Measurements from ENCODE around the gene MLANA. TPM values are rescaled to one million over a fixed set of nuclear protein-coding genes. Genes with fewer than 3 reads are reported as not detected.
A peak's percentile ranks its signal among the peaks of the same experiment; 100 is the strongest.
"Not testable (repeated sequence)": the region's sequence is repeated elsewhere in the genome, so short reads cannot be mapped to it uniquely, and the experiment has no call there.

Gene MLANA
- total RNA-seq, 1 donor from 2014 or later: not detected

- DNase-seq (ENCODE audit: low spot score): no peak
Observed at GRCh38 chr9:5869315-5870019, 21.2 kb upstream of the MLANA start.

GRCh38 chr9:5870020-5870339 lies 20.7 kb upstream of the MLANA start:
- no peak for DNase-seq (ENCODE audit: low spot score)

GRCh38 chr9:5870691-5871090 lies 20.0 kb upstream of the MLANA start:
- no peak for DNase-seq (ENCODE audit: low spot score)

- no peak for DNase-seq (ENCODE audit: low spot score)
Observed at GRCh38 chr9:5871785-5872184, 18.9 kb upstream of the MLANA start.

GRCh38 chr9:5872511-5872910 lies 18.2 kb upstream of the MLANA start:
- no peak for DNase-seq (ENCODE audit: low spot score)

DNA sequence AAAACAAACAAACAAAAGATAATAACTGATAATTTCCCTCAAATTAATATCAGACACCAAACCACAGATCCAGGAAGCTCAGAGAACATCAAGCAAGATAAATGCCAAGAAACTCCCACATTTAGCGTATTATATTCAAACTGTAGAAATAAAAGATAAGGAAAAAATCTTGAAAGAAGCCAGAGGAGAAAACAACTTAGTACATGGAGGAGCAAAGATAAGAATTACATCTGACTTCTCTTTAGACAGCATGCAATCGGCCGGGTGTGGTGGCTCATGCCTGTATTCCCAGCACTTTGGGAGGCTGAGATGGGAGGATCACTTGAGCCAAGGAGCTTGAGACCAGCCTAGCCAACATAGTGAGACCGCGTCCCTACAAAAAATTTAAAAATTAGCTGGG lies 17.2 kb upstream of the MLANA start:
- DNase-seq (ENCODE audit: low spot score): no peak

- DNase-seq (ENCODE audit: low spot score): no peak
Observed at GRCh38 chr9:5874048-5874447, 16.6 kb upstream of the MLANA start.

GRCh38 chr9:5876026-5876425 lies 14.7 kb upstream of the MLANA start:
- DNase-seq (ENCODE audit: low spot score): no peak

GRCh38 chr9:5876711-5877110 lies 14.0 kb upstream of the MLANA start:
- DNase-seq (ENCODE audit: low spot score): no peak

- DNase-seq (ENCODE audit: low spot score): no peak
Observed at GRCh38 chr9:5879419-5880181, 11.1 kb upstream of the MLANA start.

GRCh38 chr9:5882244-5883012 lies 8.3 kb upstream of the MLANA start:
- DNase-seq (ENCODE audit: low spot score): not testable (repeated sequence)

DNA sequence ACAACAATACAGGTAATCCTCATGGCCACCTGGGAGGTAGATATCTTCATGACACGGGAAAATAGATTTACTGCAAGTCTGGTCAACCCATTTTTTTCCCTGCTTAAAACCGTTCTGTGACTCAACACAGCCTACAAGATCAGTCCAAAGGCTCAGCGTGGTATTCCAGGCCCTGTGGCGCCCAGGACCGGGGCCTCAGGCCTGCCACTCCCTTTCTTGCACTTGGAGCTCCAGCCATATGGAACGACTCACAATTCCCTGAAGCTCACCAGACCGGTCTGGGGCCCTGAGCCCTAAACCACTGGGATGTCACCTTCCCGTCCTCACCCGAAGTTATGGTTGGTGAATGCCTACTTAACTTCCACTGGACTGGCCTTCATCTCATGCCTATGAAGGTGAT lies 6.5 kb upstream of the MLANA start:
- no peak for DNase-seq (ENCODE audit: low spot score)

DNA sequence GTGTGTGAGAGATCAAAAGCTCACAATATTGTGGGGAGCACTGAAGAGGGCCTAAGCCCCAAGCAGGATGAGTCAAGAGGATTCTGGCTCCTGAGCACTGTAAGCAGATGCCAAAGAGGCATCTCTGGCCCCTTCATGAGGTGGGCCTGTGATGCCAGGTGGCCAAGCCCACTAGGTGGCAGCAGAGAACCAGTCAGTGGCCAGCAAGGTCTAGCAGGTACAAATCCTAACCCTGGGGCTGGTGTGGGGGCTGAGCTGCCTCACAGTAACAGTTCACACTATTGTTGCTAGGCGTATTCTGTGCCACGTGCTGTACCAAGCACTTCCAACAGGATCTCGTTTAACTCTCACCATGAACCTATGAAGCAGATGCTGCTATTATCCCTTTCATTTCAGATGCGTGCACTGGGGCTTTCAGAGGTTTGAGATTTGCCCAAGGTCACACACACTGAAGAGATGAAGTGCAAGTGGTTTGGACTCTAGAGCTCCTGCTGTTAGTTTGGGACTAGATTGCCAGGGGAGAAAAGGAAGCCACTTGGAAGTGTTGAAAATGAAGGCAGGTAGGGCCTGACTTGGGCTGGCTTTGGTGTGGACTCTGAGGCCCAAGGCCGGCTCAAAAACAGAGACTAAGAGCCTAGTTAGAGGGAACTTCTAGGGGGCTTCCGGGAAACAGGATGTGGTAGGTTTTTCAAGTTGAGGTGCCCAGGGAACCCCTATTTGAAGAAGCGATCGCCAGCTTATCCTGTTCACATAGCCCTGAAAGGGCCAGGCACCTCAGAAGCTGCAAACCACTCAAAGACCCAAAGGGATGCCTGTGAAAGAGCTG lies 4.4 kb upstream of the MLANA start:
- peak; percentile 69 for DNase-seq (ENCODE audit: low spot score)

- DNase-seq (ENCODE audit: low spot score): no peak
Observed at GRCh38 chr9:5892456-5893133, 1.9 kb downstream of the MLANA start.

- no peak for DNase-seq (ENCODE audit: low spot score)
Observed at GRCh38 chr9:5893134-5893505, 2.4 kb downstream of the MLANA start.

DNA sequence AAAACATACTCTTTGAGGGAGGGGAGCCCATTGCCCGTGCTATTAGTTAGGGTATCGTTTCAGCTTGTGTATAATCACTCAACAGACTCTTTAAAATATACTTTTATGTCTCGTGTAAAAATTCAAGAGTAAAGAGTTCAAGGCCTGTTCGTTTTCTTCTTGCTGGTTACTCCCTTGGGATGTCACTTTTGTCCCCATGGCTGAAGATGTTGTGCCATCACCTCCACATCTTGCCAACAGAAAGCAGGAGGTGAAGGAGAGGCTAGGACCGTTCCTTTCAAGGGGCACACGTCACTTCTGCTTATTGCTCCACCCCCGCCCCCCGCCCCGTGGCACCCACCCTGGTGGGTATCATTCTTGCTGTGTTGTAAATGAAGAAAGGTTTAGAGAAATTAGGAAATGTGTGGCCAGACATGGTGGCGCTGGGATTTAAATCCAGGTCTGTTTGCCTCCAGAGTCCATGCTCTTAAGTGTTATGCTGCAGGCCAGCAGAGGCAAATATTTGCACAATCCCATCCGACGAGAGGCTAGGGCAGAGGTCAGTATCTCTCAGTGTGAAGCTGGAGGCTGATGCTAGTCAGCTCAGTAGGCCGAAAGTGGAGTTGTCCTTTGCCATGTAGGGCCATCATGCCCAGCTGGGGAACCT lies 3.0 kb downstream of the MLANA start:
- DNase-seq (ENCODE audit: low spot score): no peak

DNA sequence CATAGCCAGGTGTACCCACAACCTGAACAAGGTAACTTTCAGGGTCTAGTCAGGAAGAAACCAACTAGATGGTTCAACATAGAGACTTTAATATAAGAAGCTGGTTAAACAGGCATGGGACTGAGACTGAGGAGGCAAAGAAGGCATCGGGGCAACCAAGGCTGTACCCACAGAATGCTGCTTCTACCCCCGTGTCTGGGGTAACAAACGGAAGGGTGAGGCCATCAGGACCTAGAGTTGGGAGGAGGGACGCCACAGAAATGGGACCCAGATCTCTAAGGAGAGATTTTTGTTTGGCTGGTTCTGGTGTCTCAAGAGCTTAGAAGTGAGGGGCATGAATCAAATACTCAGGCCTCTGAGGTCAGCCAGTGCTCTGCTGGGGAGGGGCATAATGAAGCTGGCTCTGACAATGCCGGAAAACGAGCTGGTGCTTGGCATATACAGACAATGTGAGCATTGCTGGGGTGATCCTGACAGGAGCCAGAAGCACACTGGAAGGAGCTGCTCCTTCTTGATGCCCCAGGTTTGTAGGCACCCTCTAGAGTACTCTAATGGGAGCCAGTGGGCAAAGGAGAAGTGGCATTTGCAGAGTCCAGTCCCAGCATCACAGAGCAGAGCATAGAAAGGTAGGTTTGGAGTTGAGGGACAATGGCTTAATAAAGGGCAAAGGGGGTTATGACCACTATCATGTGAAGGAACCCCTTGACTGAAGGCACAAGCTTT lies 3.7 kb downstream of the MLANA start:
- DNase-seq (ENCODE audit: low spot score): no peak

DNA sequence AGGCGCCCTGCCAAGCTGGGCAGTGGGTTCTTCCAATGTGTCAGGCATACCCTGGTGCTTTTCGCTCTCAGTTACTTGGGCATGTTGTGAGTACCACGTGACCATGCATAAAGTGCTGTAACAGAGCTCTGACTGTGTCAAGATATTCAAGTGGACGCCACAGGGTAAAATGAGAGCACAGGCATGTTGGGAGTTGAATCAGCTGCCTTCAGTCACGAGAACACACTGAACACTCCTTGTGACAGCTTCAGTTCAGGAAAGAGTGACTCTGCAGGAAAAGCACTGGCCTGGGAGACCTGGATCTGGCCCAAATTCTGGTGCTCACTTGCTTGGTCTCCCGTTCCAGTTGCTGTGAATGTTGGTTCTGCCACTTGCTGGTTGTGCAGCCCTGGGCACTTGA lies 5.1 kb downstream of the MLANA start:
- DNase-seq (ENCODE audit: low spot score): no peak

DNA sequence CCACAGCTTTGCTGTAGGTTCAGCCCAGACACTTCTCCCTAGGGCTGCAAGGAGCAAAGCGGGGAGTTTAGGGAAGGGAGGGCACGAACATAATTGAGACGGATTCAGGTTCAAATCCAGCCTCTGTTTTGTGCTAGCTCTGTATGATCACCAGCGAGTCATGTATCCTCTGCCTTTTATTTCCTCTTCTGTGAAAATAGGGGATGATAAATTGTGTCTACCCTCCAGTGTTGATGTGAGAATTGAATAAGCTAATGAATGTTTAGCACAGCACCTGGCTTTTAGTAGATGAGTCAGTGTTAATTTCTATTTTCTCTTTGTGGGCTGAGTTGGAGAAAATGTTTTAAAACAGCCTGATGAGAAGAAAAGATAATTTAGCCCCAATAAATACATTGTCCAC lies 6.2 kb downstream of the MLANA start:
- DNase-seq (ENCODE audit: low spot score): no peak

DNA sequence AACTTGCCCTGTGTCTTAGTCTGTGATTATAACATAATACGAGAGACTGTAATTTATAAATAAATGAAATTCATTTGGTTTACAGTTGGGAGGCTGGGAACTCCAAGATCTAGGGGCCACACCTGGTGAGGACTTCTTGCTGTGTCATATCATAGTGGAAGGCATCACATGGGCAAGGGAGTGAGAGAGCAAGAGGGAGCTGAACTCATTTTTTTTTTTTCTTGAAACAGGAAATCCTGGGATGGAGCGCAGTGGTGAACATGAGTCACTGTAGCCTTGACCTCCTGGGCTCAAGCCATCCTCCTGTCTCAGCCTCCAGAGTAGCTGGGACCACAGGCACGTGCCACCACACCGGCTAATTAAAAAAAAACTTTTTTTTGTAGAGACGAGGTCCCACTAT lies 7.2 kb downstream of the MLANA start:
- no peak for DNase-seq (ENCODE audit: low spot score)
